Glomerular visceral epithelial cell (primary cell): ENCODE results near the gene OSM.
A peak's percentile ranks its signal among the peaks of the same experiment; 100 is the strongest.

Experiments used
- DNase-seq: peaks from one replicate; pipeline ENCODE4 v3.0.0-alpha.2; 2016; ENCODE audit errors: extremely low spot score

Gene OSM

DNA sequence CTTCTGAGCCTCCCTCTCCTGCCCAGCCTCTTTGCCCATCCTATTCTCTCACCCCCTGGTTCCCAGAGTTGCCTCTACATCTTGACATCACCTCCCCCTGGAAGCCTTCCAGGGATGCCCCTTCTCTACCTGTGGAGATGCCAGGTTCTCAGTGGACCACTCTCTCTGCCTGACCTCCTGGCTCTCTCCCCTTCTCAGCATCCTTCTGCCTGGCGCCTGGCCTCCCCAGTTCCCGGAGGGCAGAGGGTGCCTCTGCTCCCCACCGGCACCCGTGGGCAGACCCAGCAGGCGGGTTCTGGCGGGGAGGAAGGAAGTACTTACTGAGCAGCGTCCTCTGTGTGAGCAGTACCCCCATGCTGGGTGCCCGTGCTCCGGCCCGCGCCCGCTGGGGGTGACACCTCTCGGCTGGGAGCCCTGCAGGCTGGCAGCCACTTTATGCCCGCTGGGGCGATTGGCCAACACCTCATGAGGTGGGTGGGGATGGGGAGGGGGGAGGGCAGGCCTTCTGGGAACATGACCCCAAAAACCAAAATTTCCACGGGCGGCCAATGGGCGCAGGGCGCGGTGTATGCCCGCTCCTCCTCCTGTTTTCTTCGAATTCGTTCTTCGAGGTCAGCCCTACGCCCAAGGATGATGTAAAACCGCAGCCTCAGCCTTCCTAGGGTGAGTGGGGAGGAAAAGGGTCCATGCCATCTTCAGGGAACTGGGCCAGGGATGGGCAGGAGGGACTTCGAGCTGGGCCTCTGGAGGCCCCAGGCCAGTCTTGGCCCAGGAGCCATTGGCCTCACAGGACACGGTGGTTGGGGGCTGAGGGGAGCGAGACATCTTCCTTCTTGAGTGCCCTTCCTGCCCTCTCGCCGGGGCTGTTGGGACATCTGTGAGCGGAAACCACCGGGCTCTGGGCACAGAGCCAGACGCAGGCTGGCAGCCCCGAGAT lies at the start of gene OSM:
OSM (minus strand) TSS at position 407 of the 937 bp plus-strand sequence; CDS start at position 355, 52 bp downstream.
- no peak for DNase-seq

DNA sequence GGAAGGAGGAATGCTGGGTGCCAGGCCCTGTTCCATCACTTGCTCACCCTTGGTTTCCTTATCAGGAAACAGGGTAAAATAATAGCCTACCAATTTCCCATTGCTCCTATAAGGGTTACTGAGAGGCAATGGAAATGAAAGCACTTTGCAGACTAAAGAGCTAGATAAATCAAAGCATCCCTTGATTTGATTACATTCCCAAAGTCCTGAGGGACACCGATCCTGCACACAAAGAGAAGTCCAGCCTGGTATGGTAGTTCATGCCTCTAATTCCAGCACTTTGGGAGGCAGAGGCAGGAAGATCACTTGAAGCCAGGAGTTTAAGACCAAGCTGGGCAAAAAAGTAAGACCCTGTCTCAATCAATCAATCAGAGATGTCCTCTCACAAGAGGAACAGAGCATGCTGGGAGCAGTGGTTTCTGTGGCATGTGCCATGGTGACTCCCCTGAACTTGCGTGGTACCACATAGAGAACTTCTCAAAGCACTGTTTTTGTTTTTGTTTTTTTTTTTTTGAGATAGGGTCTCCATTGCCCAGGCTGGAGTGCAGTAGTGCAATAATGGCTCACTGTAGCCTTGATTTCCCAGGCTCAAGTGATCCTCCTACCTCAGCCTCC lies 49.4 kb upstream of the OSM start:
- no peak for DNase-seq

DNA sequence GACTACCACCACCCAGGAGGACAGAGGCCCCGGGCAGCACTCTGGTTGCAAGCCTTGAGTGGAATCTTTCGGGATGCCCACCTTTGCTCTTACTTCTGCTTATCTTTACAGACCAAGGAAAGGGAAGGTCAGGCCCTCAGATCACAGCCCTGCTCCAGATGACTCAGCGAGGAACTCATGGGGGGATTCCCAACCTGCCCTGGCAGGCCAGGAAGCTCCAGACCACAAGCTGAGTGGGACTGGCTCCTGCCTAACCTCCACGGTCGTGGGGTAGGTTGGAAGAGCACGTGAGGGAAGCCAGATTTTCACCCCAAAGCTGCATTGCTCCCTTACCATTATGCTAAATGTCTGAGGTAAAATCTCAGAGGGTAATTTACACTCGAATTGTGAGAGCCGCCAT lies 48.3 kb upstream of the OSM start:
- peak; percentile 81 for DNase-seq

DNA sequence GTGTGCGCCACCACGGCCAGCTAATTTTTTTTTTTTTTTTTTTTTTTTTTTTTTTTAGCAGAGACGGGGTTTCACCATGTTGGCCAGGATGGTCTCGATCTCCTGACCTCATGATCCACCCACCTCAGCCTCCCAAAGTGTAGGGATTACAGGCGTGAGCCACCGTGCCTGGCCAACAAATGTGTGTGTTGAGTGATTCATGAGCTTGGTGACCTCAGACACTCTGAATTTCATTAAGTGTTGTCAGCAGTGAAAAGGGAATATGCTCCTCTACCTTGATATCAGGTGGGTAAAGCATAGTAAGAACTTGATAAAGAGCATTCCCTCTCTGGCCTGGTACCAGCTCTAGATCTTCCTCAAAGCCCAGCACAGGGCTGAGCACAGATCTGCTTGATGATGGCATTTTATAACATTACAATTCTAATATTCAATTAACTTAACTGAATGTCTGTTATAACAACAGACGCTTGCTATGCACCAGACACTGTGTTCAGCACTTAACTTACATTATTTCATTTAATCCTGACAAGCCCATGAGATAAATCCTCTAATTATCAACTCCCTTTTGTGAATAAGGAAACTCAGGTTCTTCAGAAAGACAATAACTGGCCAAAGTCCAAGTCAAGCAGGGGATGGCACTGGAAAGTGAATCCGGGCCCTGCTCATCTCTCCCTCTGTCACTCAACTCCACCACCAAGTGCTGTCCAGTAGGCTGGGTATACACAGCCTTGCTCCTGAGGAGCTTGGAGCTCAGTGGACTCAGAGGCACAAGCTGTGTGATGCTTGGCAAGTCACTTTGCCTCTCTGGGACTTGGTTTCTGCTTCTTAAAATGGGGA lies 47.1 kb upstream of the OSM start:
- peak; percentile 19 for DNase-seq

DNA sequence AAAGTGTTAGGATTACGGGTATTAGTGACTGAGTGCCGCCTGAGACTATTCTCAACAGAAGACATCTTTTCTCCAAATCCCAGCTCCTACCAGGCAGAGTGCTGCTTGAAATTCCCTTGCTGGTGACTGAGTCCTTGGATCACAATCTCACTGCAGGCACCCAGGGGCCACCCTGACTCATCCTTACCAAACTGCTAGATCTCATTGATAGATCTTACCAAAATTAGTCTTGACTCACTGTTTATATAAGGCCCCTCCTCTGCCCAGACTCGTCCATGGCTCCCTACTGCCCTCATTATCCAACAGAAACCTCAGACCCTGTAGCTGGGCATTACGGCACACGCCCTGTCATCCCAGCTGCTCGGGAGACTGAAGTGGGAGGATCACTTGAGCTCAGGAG lies 45.4 kb upstream of the OSM start:
- peak; percentile 85 for DNase-seq

DNA sequence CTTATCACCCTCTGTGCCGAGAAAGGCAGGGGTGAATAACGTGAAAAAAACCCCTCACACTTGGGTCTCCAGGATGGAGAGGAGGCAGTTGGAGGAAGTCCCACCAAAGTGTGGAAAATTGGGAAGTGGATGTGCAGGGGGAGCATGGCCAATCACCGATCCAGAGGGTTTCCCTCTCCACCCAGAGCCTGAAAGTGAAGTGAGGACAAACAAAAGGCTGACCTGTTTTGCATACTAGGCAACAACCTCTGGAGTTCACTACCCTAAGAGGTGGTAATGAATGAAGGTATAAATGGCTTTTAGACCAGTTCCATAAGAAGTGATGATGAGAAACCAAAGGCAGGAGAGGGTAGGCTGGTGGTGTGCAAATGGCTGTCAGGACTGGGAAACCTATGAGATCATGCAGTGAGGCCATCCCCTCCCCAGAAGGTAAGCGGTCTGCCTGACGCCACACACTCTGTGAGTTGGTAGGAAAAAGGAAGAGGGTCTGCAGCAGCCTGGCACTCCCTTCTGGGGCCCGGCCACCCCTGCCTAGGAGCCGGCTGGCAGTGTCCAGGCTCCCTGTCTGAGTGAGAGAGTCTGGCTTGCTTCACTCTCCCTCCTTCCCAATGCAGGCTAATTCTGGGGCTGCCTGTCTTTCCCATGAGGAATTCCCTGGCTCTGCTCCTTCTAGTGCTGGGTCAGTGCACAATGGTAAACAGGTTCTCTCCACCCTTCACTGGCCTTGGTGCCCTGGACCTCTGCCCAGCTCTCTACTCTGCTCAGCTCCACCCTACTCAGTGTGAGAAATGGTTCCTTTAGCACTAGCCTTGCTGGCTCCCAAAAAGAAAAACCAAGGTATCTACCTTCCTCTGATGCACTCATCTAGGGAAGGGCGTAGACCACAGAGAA lies 44.5 kb upstream of the OSM start:
- peak; percentile 89 for DNase-seq

DNA sequence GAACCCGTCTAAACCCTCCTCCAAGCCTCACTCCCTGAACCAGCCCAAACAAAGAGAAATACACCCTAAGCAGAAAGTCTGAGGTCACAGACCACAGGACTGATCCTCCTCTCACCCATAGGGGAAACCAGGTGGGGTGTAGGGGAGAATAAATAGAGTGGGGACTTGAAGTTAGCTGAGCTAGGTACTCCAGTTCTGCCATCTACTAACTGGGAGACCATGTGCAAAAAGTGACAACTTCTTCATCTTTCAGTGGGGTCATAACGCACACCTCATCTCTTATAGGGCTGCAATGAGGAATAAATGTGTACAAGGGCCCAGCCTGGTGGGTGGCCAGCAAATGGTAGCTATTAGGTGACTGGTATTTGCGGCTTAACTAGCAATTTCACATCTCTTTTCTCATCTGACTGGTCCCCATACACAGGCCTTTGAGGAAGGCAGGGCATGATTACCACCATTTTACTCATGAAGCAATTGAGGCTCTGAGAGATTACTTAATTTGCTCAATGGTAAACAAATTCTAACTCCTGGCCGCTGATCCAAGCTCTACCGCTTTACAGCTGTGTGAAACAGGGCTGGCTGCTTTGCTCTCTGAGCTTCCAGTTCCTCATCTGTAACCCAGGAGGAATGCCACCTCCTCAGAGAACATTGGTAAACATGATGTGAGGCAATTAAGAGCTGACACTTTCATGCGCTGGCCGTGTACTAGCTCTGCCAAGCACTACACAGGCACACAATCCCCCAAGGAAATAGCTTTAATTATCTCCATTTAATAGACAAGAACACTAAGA lies 43.5 kb upstream of the OSM start:
- peak; percentile 64 for DNase-seq

DNA sequence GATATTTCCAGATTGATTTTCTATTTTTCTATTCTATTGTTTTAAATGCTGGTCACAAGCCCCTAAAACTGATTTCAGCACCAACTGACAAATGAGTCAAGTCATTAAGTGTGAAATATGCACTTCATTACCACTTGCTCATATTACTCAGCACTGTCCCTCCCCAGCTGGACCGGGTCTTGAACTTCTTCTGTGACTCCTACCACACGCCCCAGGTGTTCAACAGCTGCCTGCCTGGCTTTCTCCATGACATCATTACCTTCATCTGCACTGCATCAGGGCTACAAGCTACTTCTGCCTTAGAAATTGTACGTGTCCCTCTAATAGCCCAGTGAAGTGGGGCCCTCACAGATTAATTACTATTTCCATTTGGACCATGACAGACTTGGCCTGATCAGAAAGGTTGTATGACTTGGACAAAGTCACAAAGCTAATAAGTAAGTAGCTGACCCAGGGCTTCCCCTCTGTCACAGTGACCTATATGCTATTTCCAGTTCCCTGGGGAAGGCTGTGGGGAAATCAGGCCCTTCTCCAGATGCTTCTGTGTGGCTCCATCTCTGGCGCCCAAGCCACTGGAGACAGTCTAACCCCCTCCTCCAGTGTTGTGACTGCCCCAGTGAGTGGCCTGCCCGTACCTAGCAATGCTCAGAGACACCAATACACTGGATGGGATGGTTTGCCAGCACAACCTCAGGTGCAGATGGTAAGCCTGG lies 42.0 kb upstream of the OSM start:
- no peak for DNase-seq

DNA sequence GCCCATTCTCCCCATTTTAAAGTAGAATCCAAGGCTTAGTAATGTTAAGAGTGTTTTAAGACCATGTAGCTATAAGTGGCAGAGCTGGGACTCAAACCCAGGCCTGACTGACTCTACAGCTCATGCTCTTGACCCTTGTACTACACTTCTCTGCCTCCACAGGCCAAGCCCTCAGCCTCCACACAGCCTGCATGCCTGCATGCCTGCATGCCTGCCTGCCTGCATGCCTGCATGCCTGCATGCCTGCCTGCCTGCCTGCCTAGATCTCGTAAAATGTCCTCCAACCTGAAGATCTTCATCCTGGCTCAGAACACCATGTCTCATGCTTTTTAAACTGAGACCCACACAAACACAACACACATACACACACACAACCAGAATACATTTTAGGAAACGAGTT lies 41.4 kb upstream of the OSM start:
- DNase-seq = no peak

DNA sequence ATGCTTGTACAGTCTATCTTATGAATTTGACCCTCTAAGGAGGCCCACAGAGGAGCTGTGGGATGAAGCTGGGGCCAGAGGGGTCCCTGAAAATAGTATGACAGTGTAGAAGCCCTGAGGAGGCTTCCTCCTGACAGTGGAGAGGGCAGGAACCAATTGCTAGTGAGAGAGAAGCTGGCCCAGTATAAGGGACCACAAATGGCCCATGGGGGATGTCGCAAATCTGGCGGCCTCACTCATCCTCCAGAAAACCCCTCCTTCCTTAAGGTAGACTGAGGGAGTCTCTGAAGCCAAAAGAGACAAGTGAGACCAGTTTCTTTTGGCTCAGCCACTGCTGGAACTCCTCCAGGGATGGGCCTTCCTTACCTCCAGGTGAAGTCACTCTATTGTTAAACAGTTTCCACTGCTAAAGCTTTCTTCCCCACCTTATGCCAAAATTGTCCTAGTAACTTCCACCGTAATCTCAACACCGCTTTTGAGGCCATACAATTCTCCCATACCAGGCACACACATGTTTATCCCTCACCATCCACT lies 40.5 kb upstream of the OSM start:
- DNase-seq = no peak

DNA sequence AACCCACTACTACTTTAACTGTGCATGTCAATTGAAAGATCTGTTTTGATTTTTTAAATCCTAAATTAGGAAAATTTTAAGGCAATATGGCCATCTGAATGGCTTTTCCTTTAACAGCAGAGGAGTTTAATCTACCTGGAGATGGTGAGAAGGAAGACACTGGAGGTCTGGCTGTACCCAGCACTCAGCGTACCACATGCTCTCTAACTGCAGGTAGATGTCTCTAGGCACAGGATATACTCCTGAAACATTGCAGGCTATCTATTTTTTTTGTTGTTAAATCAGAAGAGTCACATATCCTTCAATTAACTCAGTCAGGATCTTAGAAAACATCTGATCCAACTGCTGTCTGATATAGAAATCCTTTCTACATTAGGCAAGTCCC lies 40.0 kb upstream of the OSM start:
- no peak for DNase-seq

DNA sequence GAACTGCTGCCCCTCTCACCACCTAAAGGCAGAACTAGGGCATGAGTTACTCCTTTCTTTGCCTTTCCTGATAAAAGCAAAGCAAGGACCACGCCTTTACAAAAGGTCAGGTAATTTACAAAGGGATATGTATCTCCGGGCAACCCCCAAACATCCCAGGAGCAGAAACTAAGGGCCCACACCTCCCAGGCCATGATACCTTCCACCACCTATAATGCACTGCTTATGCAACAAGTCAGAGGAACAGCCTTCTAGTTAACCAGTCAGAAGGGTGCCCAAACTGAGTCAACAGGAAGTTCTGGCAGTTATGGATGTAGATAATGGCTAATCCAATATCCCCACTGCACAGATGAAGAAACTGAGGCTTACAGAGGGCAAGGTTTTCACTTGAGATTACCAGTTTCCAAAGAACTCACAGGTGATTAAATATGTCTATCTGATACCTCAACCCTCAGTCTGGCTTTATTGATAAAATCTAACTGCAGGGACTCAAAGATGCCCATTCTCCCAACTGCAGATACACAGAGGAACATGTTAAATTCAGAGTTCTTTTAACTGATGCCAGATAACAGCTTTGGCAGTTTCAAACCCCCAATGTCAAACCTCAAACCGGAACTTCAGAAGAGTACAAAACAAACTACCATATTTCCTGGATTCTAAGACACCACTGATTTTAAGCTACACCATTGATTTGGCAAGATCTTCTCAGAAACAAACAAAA lies 39.4 kb upstream of the OSM start:
- no peak for DNase-seq

DNA sequence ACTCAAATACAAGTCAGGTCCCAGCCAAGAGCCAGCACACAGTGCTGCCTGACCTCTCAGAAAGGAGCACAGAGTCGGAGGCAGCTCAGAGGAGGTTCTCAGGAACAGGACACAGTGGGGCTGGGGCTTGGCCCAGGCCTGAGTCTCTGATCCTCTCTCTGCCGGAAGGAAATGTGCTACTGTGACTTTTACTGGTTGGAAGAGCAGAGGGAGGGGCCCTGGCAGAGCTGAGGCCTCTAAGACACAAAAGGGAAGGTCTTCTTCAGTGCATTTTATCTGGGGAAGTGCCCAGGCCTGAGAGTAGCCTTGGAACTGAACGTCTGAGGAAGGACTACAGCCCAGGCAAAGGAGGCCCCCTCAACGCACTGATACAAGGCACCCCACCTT lies 38.9 kb upstream of the OSM start:
- DNase-seq = no peak

DNA sequence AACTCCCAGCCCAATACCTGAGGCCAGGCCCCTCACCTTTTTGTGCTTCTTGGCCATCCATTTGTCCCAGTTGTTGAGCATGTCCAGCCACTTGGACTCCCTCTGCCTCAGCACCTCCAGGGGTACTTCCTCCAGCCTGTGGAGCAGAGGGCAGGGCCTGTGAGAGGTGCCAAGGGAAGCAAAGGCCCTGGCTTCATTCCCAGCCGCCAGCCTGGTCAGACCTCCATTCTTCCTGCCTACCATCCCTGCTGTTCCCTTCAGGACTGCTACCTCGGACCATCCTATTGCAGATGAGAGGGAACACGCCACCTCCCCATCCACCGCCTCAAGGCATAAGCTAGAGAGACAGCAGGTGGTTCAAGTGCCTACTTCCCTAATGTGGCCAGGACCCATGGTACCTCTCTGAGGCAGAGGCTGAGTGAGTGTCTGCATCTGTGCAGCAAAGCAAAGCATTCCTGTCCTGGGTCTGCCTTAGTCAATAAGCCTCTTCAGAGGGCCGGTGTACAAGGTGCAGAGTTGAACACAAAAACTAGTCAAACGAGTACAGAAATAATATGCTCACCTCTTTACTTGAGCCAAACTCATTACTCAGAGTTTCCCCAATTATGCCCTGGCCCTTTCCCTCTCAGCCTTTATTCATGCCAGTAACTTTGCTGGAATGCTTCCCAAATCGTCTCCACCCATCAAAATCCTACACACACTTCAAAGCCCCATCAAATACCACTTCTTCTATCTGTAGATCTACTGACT lies 38.0 kb upstream of the OSM start:
- no peak for DNase-seq

DNA sequence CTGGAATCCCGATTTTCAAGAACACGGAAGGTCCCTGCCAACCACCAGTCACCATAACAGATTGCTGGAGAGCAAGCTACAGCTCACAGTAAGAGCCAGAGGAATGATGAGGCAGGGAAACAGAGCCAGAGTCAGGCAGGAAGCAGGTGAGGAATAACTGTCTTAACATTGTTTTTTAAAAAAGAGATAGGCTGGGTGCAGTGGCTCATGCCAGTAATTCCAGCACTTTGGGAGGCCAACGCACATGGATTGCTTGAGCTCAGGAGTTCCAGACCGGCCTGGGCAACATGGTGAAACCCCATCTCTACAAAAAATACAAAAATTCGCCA lies 36.1 kb upstream of the OSM start:
- no peak for DNase-seq

DNA sequence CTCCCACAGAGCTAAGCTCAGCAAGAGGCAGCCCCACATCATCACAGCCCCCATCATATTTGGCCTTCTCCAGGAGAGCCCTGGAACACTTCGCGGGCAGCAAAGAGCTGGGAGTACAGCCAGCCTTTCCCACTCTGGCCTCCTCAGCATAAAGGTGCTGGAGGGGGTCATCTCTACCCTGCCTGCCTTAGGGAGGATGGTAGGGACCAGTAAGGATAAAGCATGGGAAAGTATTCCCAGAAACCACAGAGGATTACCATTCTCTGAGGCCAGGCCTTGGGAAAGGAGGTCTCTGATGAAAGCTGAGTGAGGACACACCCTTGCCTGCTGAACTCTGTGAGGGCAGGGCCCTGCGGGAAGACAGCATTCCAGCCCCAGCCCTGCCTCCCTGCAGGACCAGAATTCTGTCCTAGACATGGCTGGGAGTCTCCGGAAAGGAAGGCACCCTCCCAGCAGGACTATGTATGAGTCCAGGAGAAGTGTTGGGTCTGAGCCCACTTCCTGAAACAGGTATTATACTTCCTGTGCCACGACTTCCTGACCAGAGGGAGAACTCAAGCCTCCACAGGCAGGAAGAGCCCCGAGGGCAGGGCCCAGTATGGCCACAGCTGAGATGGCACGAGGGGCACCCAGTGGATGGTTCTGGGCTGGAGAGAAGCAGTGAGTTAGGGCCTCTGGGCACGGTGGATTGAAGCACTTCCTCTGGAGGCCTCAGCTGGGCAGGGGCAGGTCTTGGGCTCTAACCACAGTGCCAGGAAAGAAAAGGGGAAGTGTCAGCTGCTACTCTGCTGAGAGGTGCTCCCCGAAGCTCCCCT lies 35.6 kb upstream of the OSM start:
- peak; percentile 39 for DNase-seq

DNA sequence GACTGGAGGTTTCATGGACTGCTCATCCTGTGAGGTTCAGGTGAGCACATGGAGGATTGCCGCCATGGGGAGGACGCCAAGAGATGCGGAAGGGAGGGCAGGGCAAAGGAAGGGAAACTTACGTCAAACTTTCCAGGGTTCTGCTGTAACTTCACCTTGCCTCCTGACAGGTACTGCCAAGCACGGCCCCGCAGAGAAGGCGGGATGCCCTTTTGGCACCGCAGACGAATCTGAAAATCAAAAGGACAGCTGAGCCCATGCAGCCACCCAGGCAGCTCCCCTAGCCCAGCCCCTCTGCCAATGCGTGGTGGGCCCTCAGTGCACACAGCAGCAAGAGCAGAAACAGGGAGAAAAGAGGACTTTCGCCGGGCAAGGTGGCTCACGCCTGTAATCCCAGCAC lies 32.7 kb upstream of the OSM start:
- no peak for DNase-seq
